SK-N-SH treated with all-trans-retinoic acid at 6 μM for 48 hours (cell line): Measurements from ENCODE around the gene TBCCD1.

Experiments
- ARNTL ChIP-seq: fragments of 450-650 bp; formaldehyde crosslinking; IDR thresholded peaks from 2 replicates; pipeline ENCODE4 v1.5.0; 2020; ENCODE audit warnings: low read depth, mild to moderate bottlenecking, moderate library complexity, borderline replicate concordance
- CSDC2 ChIP-seq: fragments of 250-450 bp; sonication (Bioruptor Pico); IDR thresholded peaks from 2 replicates; pipeline ENCODE4 v1.5.0; 2020; ENCODE audit warnings: mild to moderate bottlenecking, moderate library complexity
- GLIS3 ChIP-seq: fragments of 250-450 bp; sonication (Bioruptor Pico); IDR thresholded peaks from 2 replicates; pipeline ENCODE4 v1.5.0; 2020; ENCODE audit warnings: mild to moderate bottlenecking, moderate library complexity
- PATZ1 ChIP-seq: fragments of 250-450 bp; sonication (Bioruptor Pico); IDR thresholded peaks from 2 replicates; pipeline ENCODE4 v1.8.0; 2020; ENCODE audit warnings: mild to moderate bottlenecking, moderate library complexity, borderline replicate concordance
- PPARA ChIP-seq: fragments of 250-450 bp; sonication (Bioruptor Pico); IDR thresholded peaks from 2 replicates; pipeline ENCODE4 v1.5.0; 2020; ENCODE audit warnings: mild to moderate bottlenecking, borderline replicate concordance
- RARB ChIP-seq: fragments of 250-450 bp; sonication (Bioruptor Pico); IDR thresholded peaks from 2 replicates; pipeline ENCODE4 v1.8.0; 2021; ENCODE audit warnings: mild to moderate bottlenecking, moderate library complexity
- TCF4 ChIP-seq: fragments of 250-450 bp; sonication (Bioruptor Pico); IDR thresholded peaks from 2 replicates; pipeline ENCODE4 v1.8.0; 2021; ENCODE audit warnings: mild to moderate bottlenecking, moderate library complexity, borderline replicate concordance

GRCh38 chr3:186614597-186615483 lies 47.7 kb upstream of the TBCCD1 start:
- TF ChIP-seq RARB (CRISPR knock-in tag) (no peak), ARNTL (CRISPR knock-in tag) (no peak), GLIS3 (CRISPR knock-in tag) (no peak), CSDC2 (CRISPR knock-in tag) (no peak), PPARA (CRISPR knock-in tag) (no peak), PATZ1 (CRISPR knock-in tag) (no peak), TCF4 (CRISPR knock-in tag) (no peak)
